Right kidney (tissue), 1 donor: ENCODE data around the gene PAPPA2.

Experiments
- DNase-seq: peaks from one replicate; pipeline ENCODE4 v3.0.0-alpha.2; 2016

Gene PAPPA2

GRCh38 chr1:176811511-176812288 is 348.7 kb downstream of the PAPPA2 start:
- no peak for DNase-seq

DNA sequence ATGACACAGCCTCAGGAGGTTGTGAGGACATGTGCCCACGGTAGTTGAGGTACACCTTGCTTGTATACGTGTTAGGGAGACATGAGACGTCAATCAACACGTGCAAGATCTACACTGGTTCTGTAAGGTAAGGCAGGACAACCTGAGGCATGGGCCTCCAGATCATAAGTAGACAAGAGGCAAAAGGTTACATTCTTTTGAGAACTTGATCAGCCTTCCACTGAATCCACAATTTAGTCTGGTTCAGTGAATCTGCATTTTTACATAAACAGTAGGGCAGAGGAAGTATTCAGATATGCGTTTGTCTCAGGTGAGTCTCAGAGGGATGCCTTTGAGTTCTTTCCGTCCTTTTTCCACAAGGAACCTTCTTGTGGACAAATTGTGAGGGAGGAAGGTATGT is 352.6 kb downstream of the PAPPA2 start:
- no peak for DNase-seq

DNA sequence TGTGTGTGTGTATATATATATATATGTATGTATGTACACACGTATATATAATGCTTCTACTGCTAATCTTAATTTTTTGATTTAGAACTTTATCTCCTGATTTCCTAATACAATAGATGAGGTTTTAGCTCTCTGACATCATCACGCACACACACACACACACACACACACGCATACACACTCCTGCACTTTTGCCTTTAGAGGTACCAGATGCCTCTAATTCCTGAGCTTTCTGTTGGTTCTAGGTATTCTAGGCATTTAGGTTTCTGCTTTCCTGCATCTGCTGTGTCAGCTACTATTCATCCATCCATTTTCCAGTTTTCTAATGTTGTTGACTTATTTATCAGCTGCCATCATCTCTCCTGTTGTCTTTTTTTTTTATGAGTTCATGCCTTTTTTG is 353.3 kb downstream of the PAPPA2 start:
- DNase-seq = no peak

- no peak for DNase-seq
Observed at GRCh38 chr1:176820391-176821031, 357.5 kb downstream of the PAPPA2 start.

DNA sequence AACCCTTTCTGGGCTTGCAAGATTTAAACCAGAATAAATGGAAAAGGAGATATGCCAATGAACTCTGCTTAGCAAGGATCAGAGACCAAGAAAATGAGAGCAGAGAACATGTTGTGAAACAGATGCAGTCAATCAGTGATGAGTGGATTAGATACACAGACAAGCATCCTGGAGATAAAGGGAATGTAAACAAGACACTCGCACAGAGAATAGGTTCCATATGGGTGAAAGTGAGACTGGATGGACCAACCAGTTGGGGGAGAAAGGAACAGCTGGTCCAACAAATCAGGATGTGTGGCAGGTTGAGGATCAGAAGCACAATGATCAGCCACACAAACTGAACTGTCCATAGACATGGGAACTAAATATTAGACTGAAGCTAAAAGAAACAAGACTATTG is 363.3 kb downstream of the PAPPA2 start:
- no peak for DNase-seq

GRCh38 chr1:176829261-176829660 is 366.3 kb downstream of the PAPPA2 start:
- DNase-seq = peak; percentile 3

DNA sequence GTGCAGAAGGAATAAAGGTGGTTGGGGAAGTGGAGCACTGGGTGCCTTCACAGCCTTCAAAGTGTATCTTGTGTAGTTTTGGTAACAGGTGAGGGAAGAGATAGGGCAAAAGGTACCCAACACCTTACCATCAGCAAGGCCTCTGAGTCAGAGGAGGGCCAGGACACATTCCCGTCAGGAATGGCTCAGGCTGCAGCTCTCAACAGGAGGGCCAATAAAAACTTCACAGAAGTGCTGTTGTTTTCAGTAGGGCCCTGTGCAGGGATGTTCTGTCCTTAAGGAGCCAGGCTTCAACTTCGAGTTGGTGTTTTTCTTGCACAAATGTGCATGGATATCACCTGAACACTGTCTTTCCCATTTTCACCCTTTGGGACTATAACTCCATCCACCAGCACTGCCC is 368.2 kb downstream of the PAPPA2 start:
- DNase-seq = no peak

DNA sequence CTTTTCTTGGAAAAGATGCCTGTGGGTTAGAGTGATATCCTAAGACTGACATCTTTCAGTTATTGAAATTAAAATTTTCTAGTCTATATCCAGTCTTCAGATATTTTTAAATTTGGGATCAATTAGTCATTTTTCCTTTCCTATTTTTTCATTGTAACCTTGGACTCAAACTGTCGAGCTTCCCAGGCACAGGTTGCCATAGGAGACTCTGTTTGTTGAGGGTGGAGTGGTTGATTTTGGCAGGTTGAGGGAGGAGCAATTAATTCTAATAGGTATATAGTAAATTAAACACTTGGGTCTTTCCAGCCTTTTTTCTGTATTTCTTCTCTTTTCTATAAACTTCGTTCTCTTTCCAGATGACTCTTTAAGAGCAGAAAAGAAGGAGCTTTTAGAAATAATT is 374.7 kb downstream of the PAPPA2 start:
- DNase-seq = no peak

DNA sequence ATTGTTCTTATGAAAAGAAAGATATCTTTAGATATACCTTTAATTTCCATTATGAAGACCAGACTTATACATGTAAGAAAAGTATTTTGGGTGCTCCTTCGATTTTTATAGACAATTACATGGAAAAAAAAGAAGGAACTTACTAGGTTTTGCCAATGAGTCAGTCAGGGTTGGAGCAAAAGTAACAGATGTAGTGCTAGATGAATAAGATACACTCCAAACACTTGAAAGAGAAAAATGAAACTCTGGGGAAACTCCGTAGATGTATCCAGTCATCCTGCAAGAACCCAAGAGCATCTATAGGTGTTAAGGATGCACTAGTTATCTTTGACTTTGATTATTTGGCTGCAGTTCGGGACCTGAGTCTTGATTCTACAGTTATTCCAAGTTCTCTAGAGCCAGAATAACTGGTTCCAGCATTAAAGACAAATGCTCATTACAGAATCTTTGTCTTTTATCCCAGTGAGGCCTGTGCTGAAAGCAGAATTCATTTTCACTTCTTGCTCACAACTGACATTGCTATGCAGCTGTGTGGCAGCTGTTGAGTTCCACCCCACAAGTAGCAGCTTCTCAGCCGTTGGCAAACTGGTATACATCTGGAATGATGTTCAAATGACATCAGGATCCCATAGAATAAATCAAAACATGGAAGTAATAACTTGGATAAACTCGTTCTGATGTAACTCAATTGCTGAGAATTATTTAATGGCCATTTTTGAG is 375.5 kb downstream of the PAPPA2 start:
- no peak for DNase-seq

DNA sequence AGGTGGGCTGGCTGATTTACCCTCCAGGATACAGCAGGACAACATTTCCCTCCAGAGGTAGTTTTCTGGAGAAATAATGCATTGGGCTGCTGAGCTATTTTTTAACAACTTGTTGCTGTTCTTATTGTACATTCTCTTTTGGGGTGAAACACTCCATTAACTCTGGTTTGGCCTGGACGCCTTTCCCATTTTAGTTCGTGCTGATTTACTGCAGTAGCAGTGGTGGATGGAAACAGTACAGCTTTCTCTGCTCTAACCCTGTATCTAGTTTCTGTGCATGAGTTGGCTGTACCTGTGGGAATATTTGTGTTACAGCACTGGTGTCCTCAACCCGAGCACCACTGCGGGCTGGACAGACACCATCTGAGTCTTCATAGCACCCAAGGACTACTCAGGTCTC is 376.2 kb downstream of the PAPPA2 start:
- DNase-seq = no peak

GRCh38 chr1:176841238-176841637 is 378.3 kb downstream of the PAPPA2 start:
- DNase-seq = no peak

DNA sequence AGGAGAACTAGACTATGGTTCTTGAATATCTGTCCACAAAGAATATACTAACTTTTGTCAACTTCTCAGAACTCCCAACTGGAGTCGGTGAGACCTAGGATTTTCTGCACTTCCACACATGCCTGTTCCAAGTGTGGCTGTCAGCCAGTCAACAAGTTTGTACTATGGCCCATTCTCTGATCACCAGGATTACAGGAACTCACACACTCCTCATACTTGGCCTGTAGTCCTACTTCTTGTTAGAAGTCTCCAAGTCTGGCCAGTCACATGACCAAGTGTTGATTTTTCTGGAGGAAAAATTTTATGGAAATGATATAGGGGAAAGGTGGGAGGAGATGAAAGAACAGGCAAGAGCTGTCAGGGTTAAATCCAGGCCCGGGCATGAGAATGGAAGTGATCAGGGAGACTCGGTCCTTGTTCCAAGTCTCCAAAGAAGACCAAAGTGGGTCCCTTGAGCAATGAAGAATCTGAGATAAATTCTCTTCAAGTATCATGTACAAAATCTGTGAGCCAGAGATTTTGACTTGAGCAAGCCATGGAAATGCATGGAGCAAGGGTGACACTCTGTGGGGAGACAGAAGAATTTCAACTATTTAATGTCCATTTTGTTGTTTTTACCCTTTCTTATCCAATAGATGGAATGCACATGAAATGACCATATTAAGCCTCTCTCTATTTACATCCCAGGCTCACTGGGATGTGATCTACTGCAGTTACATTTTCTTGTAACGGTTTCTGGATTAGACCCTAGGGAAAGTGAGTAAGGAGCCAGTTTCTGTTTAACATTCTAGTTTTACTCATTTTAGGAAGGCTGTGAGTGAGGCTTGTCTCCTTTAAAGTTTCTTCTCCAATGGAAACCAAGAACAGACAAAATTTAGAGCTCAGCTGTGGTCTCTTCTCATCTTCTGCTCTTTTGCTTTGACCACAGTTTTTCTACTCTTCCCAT is 380.6 kb downstream of the PAPPA2 start:
- DNase-seq = no peak

DNA sequence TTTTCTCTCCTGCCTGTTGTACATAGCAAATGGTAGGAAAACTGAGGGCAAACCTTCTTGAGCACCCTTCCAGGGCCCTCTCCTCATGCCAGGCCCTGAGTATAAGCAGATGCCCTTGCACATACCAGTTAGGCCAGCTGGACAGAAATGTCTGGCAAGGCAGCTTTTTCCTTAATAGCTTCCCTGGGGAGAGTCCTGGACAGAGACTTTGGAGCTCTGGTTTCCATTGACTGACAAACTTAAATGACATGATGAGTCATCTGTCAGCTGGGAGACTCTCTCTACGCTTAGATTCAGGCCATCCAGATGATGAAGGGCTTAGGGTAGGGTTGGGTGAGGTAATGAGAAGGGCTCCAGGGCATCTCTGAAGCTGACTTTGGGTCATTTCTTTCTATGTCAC is 384.1 kb downstream of the PAPPA2 start:
- no peak for DNase-seq

DNA sequence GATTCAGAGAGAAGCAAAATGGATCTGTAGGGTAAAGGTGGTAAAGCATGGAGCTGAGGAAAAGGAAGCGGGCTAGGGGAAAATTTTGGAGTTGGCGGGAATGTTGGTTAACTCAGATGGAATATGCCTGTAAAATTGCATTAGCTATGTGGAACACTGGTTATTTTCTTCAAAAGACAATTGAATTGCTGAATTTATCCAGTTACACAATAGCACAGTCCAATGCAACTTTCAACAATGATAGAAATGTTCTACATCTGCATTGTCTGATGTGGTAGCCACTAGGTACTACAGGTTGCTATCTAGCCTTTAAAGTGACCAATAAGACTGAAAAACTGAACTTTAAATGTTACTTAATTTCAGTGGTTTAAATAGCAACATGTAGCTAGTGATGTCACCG is 386.3 kb downstream of the PAPPA2 start:
- DNase-seq = no peak

- DNase-seq = no peak
Observed at GRCh38 chr1:176850871-176851270, 387.9 kb downstream of the PAPPA2 start.

- DNase-seq = no peak
Observed at GRCh38 chr1:176852124-176852523, 389.1 kb downstream of the PAPPA2 start.

DNA sequence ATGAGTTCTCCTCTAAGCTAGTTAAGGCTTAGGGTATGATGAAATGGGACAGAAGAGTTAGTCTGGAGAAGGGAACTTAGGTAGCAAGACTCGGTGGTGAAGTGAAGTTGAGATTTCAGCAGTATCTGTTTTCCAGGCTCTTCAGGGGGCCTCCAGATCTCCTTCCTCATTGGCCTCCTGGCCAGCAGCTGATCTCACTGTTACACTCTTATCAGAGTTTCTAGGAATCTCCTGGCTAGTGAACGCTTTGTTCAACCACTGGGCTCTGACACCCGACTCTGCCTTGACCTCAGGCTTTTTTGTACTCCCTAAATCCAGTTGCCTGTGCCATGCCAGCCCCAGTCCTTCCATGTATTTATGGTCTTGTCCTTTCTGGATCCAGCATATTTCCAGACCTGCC is 390.5 kb downstream of the PAPPA2 start:
- DNase-seq = no peak

DNA sequence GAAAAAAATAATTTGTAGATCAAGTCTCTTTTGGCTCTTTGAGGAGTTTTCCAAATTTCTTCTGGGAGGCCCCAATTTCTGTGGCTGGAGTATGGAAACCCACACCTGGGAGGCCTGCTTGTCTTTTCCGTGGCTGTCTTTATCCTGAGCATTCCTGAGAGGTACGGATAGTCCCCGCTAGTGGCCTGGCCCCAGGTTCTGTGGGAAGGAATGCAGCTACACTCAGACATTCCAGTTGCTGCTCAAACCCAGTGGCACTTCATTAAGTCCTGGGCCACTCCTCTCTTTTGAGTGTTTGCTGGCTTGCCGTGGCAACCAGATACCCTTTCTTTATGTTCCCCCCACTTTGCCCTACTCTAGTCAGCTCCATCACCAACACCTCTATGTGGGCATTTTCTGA is 391.1 kb downstream of the PAPPA2 start:
- no peak for DNase-seq

GRCh38 chr1:176854758-176855745 is 392.1 kb downstream of the PAPPA2 start:
- DNase-seq = no peak

GRCh38 chr1:176857632-176858031 is 394.7 kb downstream of the PAPPA2 start:
- DNase-seq = no peak

- DNase-seq = no peak
Observed at GRCh38 chr1:176858433-176858916, 395.5 kb downstream of the PAPPA2 start.
